OCI-LY7 (cell line): Measurements from ENCODE around the gene NAALADL2.

Experiments used
- EZH2phosphoT487 ChIP-seq: fragments of 200-600 bp; sonication (generic); IDR thresholded peaks from 2 replicates; pipeline ENCODE4 v1.6.1; 2018; ENCODE audit warnings: low read depth, borderline replicate concordance, mild to moderate bottlenecking, mixed run types, antibody characterized with exemption, low read length, moderate library complexity, mixed read lengths
- TF ChIP-seq, protein P1 (sequence below): fragments of 200-600 bp; sonication (generic); conservative IDR thresholded peaks from 2 replicates; pipeline ENCODE4 v1.5.1; 2014; ENCODE audit warnings: mild to moderate bottlenecking, antibody characterized with exemption, low read length, moderate library complexity, mixed read lengths

- TF ChIP-seq, protein P1, sequence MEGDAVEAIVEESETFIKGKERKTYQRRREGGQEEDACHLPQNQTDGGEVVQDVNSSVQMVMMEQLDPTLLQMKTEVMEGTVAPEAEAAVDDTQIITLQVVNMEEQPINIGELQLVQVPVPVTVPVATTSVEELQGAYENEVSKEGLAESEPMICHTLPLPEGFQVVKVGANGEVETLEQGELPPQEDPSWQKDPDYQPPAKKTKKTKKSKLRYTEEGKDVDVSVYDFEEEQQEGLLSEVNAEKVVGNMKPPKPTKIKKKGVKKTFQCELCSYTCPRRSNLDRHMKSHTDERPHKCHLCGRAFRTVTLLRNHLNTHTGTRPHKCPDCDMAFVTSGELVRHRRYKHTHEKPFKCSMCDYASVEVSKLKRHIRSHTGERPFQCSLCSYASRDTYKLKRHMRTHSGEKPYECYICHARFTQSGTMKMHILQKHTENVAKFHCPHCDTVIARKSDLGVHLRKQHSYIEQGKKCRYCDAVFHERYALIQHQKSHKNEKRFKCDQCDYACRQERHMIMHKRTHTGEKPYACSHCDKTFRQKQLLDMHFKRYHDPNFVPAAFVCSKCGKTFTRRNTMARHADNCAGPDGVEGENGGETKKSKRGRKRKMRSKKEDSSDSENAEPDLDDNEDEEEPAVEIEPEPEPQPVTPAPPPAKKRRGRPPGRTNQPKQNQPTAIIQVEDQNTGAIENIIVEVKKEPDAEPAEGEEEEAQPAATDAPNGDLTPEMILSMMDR: no peak
- TF ChIP-seq EZH2phosphoT487: no peak
Observed at GRCh38 chr3:175777965-175778364, 918.8 kb downstream of the NAALADL2 start.
